CD4-positive, CD25-positive, alpha-beta regulatory T cell (primary cell): ENCODE data around the gene GYS1. TPM values are rescaled to one million over a fixed set of nuclear protein-coding genes. Genes with fewer than 3 reads are reported as not detected.

Experiments used
- ATAC-seq, 2 donors: fragments of 150-1000 bp; cut with Tn5 transposase; one replicate each; pipeline ENCODE4 v1.10.0; 2021; ENCODE audit warnings: low read depth in 2 of 2, moderate number of reproducible peaks in 2 of 2, moderate library complexity in 1 of 2
- DNase-seq, 3 donors: peaks; one replicate each; pipeline versions ENCODE4 v3.0.0 to v3.0.0-alpha.2; 2012 to 2022; ENCODE audit warnings: mixed read lengths in 1 of 3
- H3K27ac ChIP-seq: one replicate; pipeline ENCODE4 v1.7.0; 2013; ENCODE audit warnings: mild to moderate bottlenecking, low read length; ENCODE audit not compliant: insufficient read depth, poor library complexity, severe bottlenecking
- H3K27me3 ChIP-seq: one replicate; pipeline ENCODE4 v1.7.0; 2013; ENCODE audit warnings: low read length; ENCODE audit not compliant: control insufficient read depth, insufficient read depth
- H3K36me3 ChIP-seq: one replicate; pipeline ENCODE4 v1.7.0; 2013; ENCODE audit warnings: mild to moderate bottlenecking, low read length, moderate library complexity; ENCODE audit not compliant: control insufficient read depth, insufficient read depth
- H3K4me1 ChIP-seq: 2 replicates; pipeline ENCODE4 v1.7.0; 2013; ENCODE audit warnings: mild to moderate bottlenecking, low read length; ENCODE audit not compliant: insufficient read depth, control insufficient read depth, poor library complexity, severe bottlenecking
- H3K4me3 ChIP-seq: one replicate; pipeline ENCODE4 v1.7.0; 2013; ENCODE audit warnings: low read depth, mild to moderate bottlenecking, low read length, moderate library complexity
- H3K9me3 ChIP-seq, 2 experiments: 1 replicate in 1 of 2; 2 replicates in 1 of 2; pipeline ENCODE4 v1.7.0; 2013; ENCODE audit warnings: low read length in 2 of 2, mild to moderate bottlenecking in 1 of 2, moderate library complexity in 1 of 2; ENCODE audit not compliant: control insufficient read depth in 2 of 2
- H3K27ac Mint-ChIP-seq, 3 donors: one replicate each; pipeline ENCODE4 v1.8.0; 2020 to 2022; ENCODE audit warnings: mild to moderate bottlenecking in 3 of 3, mixed read lengths in 3 of 3, moderate library complexity in 2 of 3
- H3K27me3 Mint-ChIP-seq: one replicate; pipeline ENCODE4 v1.8.0; 2022; ENCODE audit warnings: mild to moderate bottlenecking, mixed read lengths
- H3K36me3 Mint-ChIP-seq: one replicate; pipeline ENCODE4 v1.8.0; 2020; ENCODE audit warnings: mixed read lengths
- H3K4me1 Mint-ChIP-seq, 4 donors: one replicate each; pipeline ENCODE4 v1.8.0; 2020 to 2022; ENCODE audit warnings: mixed read lengths in 4 of 4, mild to moderate bottlenecking in 1 of 4
- H3K4me3 Mint-ChIP-seq, 4 donors: one replicate each; pipeline ENCODE4 v1.8.0; 2020 to 2022; ENCODE audit warnings: mild to moderate bottlenecking in 4 of 4, mixed read lengths in 4 of 4, moderate library complexity in 3 of 4
- H3K9me3 Mint-ChIP-seq, 7 donors: one replicate each; pipeline ENCODE4 v1.8.0; 2020 to 2022; ENCODE audit warnings: mixed read lengths in 7 of 7, mild to moderate bottlenecking in 3 of 7, moderate library complexity in 2 of 7
- polyA plus RNA-seq, 4 donors: library from polyadenylated mRNA; unstranded; fragments of 300-500 nt; fragmentation: Illumina TruSeq; gene quantifications; one replicate each; pipeline ENCODE4 v1.2.3, GENCODE V29; 2021
- total RNA-seq: library from RNA; stranded (reverse); gene quantifications from one replicate; pipeline ENCODE4 v1.2.3, GENCODE V29; 2022

Gene GYS1
- total and polyA plus RNA-seq, 5 donors from 2014 or later: 24.5 to 37.1 (median 27.6) TPM

GRCh38 chr19:48991011-48991609, 2.0 kb downstream of the GYS1 start:
- H3K27me3 ChIP-seq: no peaks in the 10 kb centered on the region
- ATAC-seq (no peak), DNase-seq (no peak)
- H3K4me1 Mint-ChIP-seq: peaks cover 9 to 50% (median 30%) of the 10 kb centered on the region in 4 donors
- H3K27me3 Mint-ChIP-seq: no peaks in the 10 kb centered on the region
- H3K36me3 ChIP-seq: peaks cover 4% of the 10 kb centered on the region
- peak overlapping the region in 3 of 4 donors; percentile 19 to 54 (median 43) for H3K4me3 Mint-ChIP-seq
- no peak overlapping the region for H3K27ac ChIP-seq
- peaks cover 17% of the 10 kb centered on the region for H3K36me3 Mint-ChIP-seq
- peaks cover 30% of the 10 kb centered on the region for H3K4me1 ChIP-seq
- H3K9me3 Mint-ChIP-seq: no peaks in the 10 kb centered on the region
- H3K27ac Mint-ChIP-seq: peak overlapping the region in 2 of 3 donors; percentile 32 to 93
- H3K9me3 ChIP-seq: no peaks in the 10 kb centered on the region
- H3K4me3 ChIP-seq: no peak overlapping the region

- H3K27me3 ChIP-seq: no peaks in the 10 kb centered on the region
- Mint-ChIP-seq H3K4me3 (peak overlapping the region in 3 of 4 donors; percentile 12 to 43 (median 27)), H3K9me3 (no peaks in the 10 kb centered on the region), H3K36me3 (peaks cover 17% of the 10 kb centered on the region), H3K27ac (peak overlapping the region in 2 of 3 donors; percentile 65 to 74), H3K27me3 (no peaks in the 10 kb centered on the region), H3K4me1 (peaks cover 9 to 50% (median 30%) of the 10 kb centered on the region in 4 donors)
- H3K9me3 ChIP-seq: no peaks in the 10 kb centered on the region
- H3K4me3 ChIP-seq: no peak overlapping the region
- DNase-seq (no peak), ATAC-seq (no peak)
- peaks cover 30% of the 10 kb centered on the region for H3K4me1 ChIP-seq
- H3K36me3 ChIP-seq: peaks cover 4% of the 10 kb centered on the region
- no peak overlapping the region for H3K27ac ChIP-seq
These were observed 2.7 kb downstream of the GYS1 start for GRCh38 chr19:48990400-48990799.

- Histone ChIP-seq H3K9me3 (no peaks in the 10 kb centered on the region), H3K4me1 (peaks cover 29% of the 10 kb centered on the region), H3K36me3 (peaks cover 4% of the 10 kb centered on the region), H3K27me3 (no peaks in the 10 kb centered on the region), H3K4me3 (no peak overlapping the region), H3K27ac (no peak overlapping the region)
- Mint-ChIP-seq H3K4me3 (peak overlapping the region in 2 of 4 donors; percentile 29 to 43), H3K36me3 (peaks cover 17% of the 10 kb centered on the region), H3K27me3 (no peaks in the 10 kb centered on the region), H3K4me1 (peaks cover 4 to 44% (median 26%) of the 10 kb centered on the region in 4 donors), H3K9me3 (no peaks in the 10 kb centered on the region), H3K27ac (peak overlapping the region in 1 of 3 donors; percentile 74)
- DNase-seq (no peak), ATAC-seq (no peak)
These were observed 3.3 kb downstream of the GYS1 start for GRCh38 chr19:48989701-48990291.

- ATAC-seq (no peak), DNase-seq (no peak)
- H3K4me3 Mint-ChIP-seq: no peak overlapping the region
- peaks cover 17% of the 10 kb centered on the region for H3K36me3 Mint-ChIP-seq
- no peak overlapping the region for H3K4me3 ChIP-seq
- H3K27ac Mint-ChIP-seq: no peak overlapping the region
- H3K27me3 Mint-ChIP-seq: no peaks in the 10 kb centered on the region
- no peak overlapping the region for H3K27ac ChIP-seq
- H3K36me3 ChIP-seq: peaks cover 4% of the 10 kb centered on the region
- H3K9me3 Mint-ChIP-seq: no peaks in the 10 kb centered on the region
- peaks cover 4 to 36% (median 19%) of the 10 kb centered on the region in 4 donors for H3K4me1 Mint-ChIP-seq
- no peaks in the 10 kb centered on the region for H3K9me3 ChIP-seq
- peaks cover 19% of the 10 kb centered on the region for H3K4me1 ChIP-seq
- H3K27me3 ChIP-seq: no peaks in the 10 kb centered on the region
These were observed 4.2 kb downstream of the GYS1 start for GRCh38 chr19:48988860-48989259.

- no peak overlapping the region for H3K27ac ChIP-seq
- H3K36me3 ChIP-seq: peaks cover 8% of the 10 kb centered on the region
- DNase-seq (no peak), ATAC-seq (no peak)
- Mint-ChIP-seq H3K4me3 (peak overlapping the region in 1 of 4 donors; percentile 43), H3K9me3 (no peaks in the 10 kb centered on the region), H3K27me3 (no peaks in the 10 kb centered on the region), H3K4me1 (peaks cover 4 to 30% (median 15%) of the 10 kb centered on the region in 4 donors), H3K27ac (peak overlapping the region in 1 of 3 donors; percentile 93), H3K36me3 (peaks cover 19% of the 10 kb centered on the region)
- H3K4me3 ChIP-seq: no peak overlapping the region
- H3K27me3 ChIP-seq: no peaks in the 10 kb centered on the region
- no peaks in the 10 kb centered on the region for H3K9me3 ChIP-seq
- peaks cover 18% of the 10 kb centered on the region for H3K4me1 ChIP-seq
These were observed 4.8 kb downstream of the GYS1 start for GRCh38 chr19:48988286-48988685.

GRCh38 chr19:48987323-48987722, 5.8 kb downstream of the GYS1 start:
- H3K9me3 ChIP-seq: no peaks in the 10 kb centered on the region
- peaks cover 11% of the 10 kb centered on the region for H3K4me1 ChIP-seq
- ATAC-seq: no peak
- H3K9me3 Mint-ChIP-seq: no peaks in the 10 kb centered on the region
- H3K4me3 Mint-ChIP-seq: peak overlapping the region in 1 of 4 donors; percentile 24
- peaks cover 12% of the 10 kb centered on the region for H3K36me3 ChIP-seq
- no peak overlapping the region for H3K4me3 ChIP-seq
- no peak for DNase-seq
- peak overlapping the region in 1 of 3 donors; percentile 36 for H3K27ac Mint-ChIP-seq
- no peaks in the 10 kb centered on the region for H3K27me3 ChIP-seq
- peaks cover 25% of the 10 kb centered on the region for H3K36me3 Mint-ChIP-seq
- H3K27ac ChIP-seq: no peak overlapping the region
- no peaks in the 10 kb centered on the region for H3K27me3 Mint-ChIP-seq
- peaks cover 1 to 26% (median 8%) of the 10 kb centered on the region in 4 donors for H3K4me1 Mint-ChIP-seq

- Mint-ChIP-seq H3K4me3 (no peak overlapping the region), H3K27ac (no peak overlapping the region), H3K36me3 (peaks cover 34% of the 10 kb centered on the region), H3K4me1 (peaks cover 0 to 19% (median 5%) of the 10 kb centered on the region in 4 donors), H3K9me3 (no peaks in the 10 kb centered on the region), H3K27me3 (no peaks in the 10 kb centered on the region)
- Histone ChIP-seq H3K4me1 (no peaks in the 10 kb centered on the region), H3K27ac (no peak overlapping the region), H3K9me3 (no peaks in the 10 kb centered on the region), H3K36me3 (peaks cover 12% of the 10 kb centered on the region), H3K27me3 (no peaks in the 10 kb centered on the region), H3K4me3 (no peak overlapping the region)
- DNase-seq (no peak), ATAC-seq (no peak)
These were observed 6.9 kb downstream of the GYS1 start for GRCh38 chr19:48986211-48986610.

GRCh38 chr19:48985711-48986110, 7.4 kb downstream of the GYS1 start:
- no peak overlapping the region for H3K27ac ChIP-seq
- ATAC-seq (no peak), DNase-seq (no peak)
- no peak overlapping the region for H3K27ac Mint-ChIP-seq
- H3K9me3 Mint-ChIP-seq: no peaks in the 10 kb centered on the region
- H3K27me3 ChIP-seq: no peaks in the 10 kb centered on the region
- no peaks in the 10 kb centered on the region for H3K4me1 ChIP-seq
- H3K4me3 Mint-ChIP-seq: no peak overlapping the region
- no peak overlapping the region for H3K4me3 ChIP-seq
- H3K9me3 ChIP-seq: no peaks in the 10 kb centered on the region
- peaks cover 34% of the 10 kb centered on the region for H3K36me3 Mint-ChIP-seq
- H3K4me1 Mint-ChIP-seq: peaks cover 0 to 14% (median 5%) of the 10 kb centered on the region in 4 donors
- no peaks in the 10 kb centered on the region for H3K27me3 Mint-ChIP-seq
- H3K36me3 ChIP-seq: peaks cover 12% of the 10 kb centered on the region
